DMS114 treated with DMSO at 0.1 percent for 48 hours (cell line): ENCODE results near the gene SLC1A3.
A peak's percentile ranks its signal among the peaks of the same experiment; 100 is the strongest.

Source experiments
- DNase-seq: peaks from one replicate; lab custom pipeline; 2025; ENCODE audit not compliant: unreplicated experiment; lab: John Stamatoyannopoulos, UW

The SLC1A3 gene

DNA sequence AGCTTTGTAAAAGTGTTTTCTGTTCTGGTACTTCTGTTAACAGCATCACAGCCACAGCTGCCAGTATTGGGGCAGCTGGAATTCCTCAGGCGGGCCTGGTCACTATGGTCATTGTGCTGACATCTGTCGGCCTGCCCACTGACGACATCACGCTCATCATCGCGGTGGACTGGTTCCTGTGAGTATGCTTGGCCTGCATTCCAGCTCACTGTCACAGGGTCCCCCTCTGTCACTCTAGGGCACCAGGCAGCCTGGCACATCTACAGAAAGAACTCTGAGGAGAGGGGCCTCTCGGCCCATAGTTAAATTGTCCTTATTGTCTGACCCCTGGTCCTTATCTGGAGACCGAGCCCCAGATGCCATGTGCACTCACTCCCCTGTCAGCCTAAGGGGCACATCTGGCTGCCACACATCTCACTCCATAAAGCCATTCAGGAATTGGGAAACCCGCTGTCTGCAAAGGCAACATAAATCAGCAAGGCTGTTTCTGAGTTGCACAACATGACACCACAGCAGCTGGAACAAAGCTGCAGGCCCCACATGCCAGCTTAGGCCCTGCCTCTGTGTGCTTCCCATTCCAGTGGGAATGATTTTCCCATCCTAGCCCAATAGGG is 77.5 kb downstream of the SLC1A3 start:
- DNase-seq, result no peak

GRCh38 chr5:36685631-36686288 is 79.4 kb downstream of the SLC1A3 start:
- no peak for DNase-seq

DNA sequence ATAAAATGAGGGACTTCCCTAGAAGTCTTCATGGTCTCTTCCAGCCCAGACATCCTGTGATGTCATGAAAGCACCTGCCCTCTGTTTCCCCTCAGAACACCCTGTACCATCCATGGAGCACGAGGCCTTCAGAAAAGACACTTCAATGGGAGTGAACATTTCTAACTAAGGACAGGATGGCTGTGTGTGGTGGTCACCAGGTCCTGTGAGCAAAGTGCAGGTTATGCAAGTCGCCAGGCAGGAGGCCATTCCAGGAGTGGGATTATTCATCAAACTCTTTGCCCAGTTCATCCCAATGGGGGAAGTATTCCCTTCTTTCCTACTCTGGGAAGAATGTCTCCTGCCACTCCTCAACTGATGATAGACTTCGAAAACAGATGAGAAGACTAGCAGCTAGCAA is 80.5 kb downstream of the SLC1A3 start:
- no peak for DNase-seq

DNA sequence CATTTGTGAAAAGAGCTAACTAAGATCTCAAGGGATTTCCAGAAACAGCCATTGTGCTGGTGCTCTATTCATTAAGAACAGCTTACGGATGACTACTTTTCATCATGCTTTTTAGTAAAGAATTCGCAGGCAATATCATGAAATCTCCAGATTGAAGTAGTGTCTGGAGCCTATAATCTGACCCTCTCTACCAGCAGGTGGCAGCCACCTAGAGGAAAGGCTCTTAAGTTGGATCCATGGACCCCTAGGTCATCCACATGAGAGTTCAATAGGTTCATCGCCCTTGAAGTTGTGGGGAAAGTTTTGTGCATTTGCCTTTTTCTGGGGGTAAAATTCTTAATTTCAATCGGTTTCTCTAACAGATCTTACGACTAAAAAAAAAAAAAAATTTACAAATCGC is 82.3 kb downstream of the SLC1A3 start:
- DNase-seq, result peak; percentile 1

DNA sequence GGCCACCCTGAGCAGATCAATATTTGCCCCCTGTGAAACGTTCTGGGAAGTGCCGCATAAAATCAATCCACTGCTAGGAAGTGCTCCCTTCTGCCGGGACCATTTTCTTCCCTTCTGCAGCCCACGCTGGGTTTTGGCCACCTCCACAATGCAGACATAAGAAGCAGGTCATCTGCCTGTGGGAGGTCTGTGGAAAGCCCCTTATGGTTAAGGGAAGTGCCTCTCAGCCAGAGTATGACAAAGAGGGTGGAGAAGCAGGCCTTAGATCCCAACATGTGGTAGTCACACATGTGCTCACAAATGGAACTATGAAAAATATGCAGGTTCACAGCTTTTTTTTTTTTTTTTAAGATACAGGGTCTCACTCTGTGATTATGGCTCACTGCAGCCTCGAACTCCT is 82.8 kb downstream of the SLC1A3 start:
- DNase-seq, result no peak

DNA sequence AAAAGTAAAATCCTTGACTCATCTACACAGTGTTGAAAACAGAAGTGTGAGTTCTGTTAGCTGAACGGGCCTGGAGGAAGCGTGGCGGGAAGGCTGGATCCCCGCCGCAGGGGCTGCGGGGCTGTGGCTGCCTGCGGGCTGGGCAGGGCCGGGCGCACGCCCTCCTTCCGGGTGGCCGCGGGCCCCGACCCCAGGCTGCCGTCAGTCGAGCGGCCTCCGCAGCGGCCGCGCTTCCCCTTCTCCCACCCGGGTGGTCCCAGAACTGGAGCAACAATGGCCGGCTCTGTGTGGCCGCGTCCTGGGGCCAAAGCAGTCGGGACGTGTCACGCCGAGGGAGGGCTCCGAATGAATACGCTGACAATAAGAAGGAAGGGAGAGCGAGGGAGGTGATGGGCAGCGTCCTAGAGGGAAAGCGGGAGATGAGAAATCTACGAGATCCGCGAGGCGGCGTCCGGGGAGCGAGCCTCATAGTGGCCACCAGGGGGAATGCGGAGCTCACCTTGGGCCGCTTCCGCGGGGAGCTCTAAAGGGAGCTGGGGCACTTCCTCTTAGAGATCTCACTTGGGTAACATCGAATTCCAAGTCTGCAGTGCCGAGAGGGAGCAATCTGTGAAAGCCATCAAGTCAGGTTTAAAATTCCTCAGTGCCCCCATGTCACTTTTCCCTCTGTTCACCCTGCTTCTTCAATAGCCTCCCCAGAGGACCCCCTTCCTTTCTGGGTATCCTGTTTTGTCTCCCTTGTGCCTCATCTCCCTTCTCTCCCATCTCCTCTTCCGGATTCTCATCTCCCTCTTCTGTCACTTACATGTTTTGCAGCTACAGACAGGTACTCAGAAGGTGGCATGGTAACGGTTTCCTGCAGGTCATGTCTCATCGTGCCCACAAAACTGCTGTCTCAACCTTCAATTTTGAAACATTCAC is 83.9 kb downstream of the SLC1A3 start:
- peak; percentile 75 for DNase-seq

DNA sequence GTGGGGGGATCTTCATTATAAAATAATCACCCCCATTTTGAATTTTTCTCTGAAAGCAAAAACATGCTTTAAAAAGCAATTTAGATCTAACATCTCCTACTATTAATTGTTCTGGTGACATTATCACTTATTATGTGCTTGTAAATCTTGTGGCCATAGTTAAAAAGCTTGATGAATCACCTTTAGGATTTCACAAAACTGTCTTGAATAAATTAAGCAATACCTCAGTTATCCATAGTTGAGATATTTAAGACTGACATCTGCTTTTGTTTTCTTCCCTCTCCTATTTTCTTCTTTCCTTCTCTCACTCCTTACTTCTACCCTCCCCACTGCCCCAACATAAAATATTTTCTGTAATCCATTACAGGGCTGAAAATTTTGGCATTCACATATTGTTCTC is 84.8 kb downstream of the SLC1A3 start:
- DNase-seq, result no peak

GRCh38 chr5:36691696-36692371 is 85.4 kb downstream of the SLC1A3 start:
- DNase-seq, result no peak

- no peak for DNase-seq
Observed at GRCh38 chr5:36692791-36693763, 86.7 kb downstream of the SLC1A3 start.

DNA sequence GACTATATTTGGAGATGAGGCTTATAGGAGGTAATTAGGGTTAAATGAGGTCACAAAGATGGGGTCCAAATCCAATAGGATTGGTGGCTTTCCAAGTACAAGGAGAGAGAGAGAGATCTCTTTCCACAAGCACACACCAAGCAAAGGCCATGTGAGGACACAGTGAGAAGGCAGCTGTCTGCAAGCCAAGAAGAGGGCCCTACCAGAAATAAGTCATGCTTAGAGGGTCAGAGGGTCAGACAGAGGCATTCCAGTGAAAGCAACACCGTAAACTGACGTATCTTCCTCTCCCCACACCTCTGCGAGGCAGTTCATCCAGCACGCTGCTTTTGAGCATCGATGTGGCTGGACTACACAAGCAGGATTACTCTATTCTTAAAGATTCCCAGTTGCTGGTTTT is 87.9 kb downstream of the SLC1A3 start:
- no peak for DNase-seq

DNA sequence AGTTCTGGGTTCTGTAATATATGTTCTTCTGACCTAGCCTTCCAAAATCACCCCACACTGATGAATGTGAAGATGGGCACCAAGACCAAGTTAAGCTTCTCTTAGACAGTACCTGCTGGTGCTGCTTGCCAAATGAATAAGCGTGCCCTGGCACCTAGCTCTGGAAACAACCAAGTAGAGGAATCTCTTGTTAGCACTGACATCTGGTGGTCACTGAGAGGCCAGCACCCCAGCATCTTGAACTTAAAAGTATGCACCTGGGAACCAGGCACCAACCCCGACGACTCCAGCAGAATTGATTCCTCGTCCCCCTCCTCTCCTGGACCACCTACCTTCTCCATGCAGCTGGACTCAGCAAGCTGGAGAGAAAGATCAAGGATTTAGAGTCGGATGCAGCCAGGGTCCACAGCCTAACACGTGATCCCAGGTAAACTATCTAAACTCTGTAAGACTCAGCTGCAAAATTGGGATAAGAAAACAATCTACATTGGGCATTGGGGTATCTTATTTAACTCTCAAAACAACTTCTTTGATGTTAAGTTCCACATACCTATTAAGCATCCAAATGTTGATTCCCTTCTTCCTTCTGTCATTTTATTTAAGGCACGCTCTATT is 89.8 kb downstream of the SLC1A3 start:
- peak; percentile 35 for DNase-seq

- no peak for DNase-seq
Observed at GRCh38 chr5:36698031-36698430, 91.6 kb downstream of the SLC1A3 start.

- DNase-seq, result no peak
Observed at GRCh38 chr5:36701085-36701698, 94.8 kb downstream of the SLC1A3 start.

GRCh38 chr5:36703245-36703860 is 96.9 kb downstream of the SLC1A3 start:
- no peak for DNase-seq

GRCh38 chr5:36704131-36704530 is 97.7 kb downstream of the SLC1A3 start:
- DNase-seq, result no peak

DNA sequence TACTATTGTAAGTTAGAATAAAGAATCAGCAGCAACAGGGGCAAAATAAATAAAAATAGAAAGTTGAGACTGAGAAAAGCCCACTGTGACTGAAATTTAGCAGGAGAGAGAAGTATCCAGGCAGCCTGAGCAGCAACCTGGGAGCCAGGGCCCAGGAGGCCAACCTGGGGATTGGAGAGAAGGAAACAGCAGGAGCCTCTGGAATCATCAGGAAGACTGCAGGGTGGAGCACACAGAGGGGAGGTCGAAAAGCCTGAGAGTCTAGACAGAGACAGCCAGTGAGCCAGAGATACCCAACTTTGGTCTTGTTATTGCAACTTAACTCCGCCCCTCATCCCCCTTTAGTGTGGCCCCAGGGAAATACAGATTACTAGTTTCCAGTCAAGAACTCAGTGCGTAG is 98.6 kb downstream of the SLC1A3 start:
- DNase-seq, result no peak

DNA sequence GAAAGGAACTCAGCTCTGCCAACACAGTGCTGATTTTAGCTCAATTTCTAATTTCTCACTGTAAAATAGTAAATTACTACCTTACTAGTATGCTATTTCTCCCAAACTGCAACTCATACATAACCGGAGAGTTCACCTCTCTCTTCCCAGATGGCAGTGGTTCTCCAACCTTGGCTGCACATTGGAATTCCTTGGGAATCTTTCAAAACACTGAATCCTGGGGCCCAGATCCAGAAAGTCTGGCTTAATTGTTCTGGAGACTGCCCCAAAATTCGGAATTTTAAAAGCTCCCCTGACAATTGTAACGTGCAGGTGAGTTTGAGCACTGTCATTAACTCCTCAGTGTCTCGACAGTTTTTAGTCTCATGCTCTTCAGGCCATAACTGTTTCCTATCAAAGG is 100.3 kb downstream of the SLC1A3 start:
- DNase-seq, result no peak

GRCh38 chr5:36708996-36709395 is 102.6 kb downstream of the SLC1A3 start:
- no peak for DNase-seq

DNA sequence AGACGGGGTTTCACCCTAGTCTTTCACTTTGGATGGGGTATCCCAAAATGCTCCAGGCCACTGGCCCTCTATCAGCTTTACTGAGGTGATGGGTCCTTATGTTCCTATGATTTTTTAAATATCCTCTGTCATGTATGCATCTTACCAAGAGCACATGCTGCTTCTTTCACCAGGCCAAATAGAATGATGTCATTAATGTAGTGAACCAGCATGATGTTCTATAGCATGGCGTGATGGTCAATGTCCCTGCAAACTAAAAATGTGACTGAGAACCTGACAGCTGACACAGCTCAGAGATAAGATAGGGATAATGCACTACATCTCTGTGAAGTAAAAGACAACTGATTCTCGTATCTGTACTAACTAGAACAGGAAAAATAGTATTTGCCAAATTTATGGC is 103.6 kb downstream of the SLC1A3 start:
- no peak for DNase-seq
